CD14-positive monocyte (primary cell): ENCODE data around the gene KLC1. TPM values are rescaled to one million over a fixed set of nuclear protein-coding genes. Genes with fewer than 3 reads are reported as not detected.

Source experiments
- DNase-seq, 3 donors: peaks; one replicate each; pipeline ENCODE4 v3.0.0-alpha.2; 2011 to 2022
- H2AFZ ChIP-seq: 2 replicates; pipeline ENCODE4 v1.6.0; 2012; ENCODE audit warnings: mild to moderate bottlenecking, low read depth, low read length, inconsistent platforms; ENCODE audit not compliant: insufficient read depth, poor library complexity, severe bottlenecking
- H3K27ac ChIP-seq, 2 donors: 1 replicate in 1 of 2; 2 replicates in 1 of 2; pipeline ENCODE4 v1.5.1; 2012 to 2013; ENCODE audit warnings: low read length in 2 of 2, control low read depth in 1 of 2, inconsistent platforms in 1 of 2, low read depth in 1 of 2, mild to moderate bottlenecking in 1 of 2
- H3K27me3 ChIP-seq, 2 donors: one replicate each; pipeline versions ENCODE4 v1.6.0 to v1.6.1; 2011 to 2013; ENCODE audit warnings: low read length in 2 of 2; ENCODE audit not compliant: control insufficient read depth in 2 of 2, insufficient read depth in 2 of 2
- H3K36me3 ChIP-seq, 2 donors: replicated peaks in 1 of 2; 1 replicate in 1 of 2; 2 replicates in 1 of 2; pipeline versions ENCODE4 v1.5.1 to v1.6.1; 2012 to 2013; ENCODE audit warnings: low read length in 2 of 2, control low read depth in 1 of 2, inconsistent platforms in 1 of 2, mild to moderate bottlenecking in 1 of 2; ENCODE audit not compliant: insufficient read depth in 2 of 2, control insufficient read depth in 1 of 2
- H3K4me1 ChIP-seq, 2 donors: 1 replicate in 1 of 2; 2 replicates in 1 of 2; pipeline versions ENCODE4 v1.5.1 to v1.6.1; 2012 to 2013; ENCODE audit warnings: low read length in 2 of 2, control low read depth in 1 of 2, inconsistent platforms in 1 of 2, mild to moderate bottlenecking in 1 of 2, moderate library complexity in 1 of 2; ENCODE audit not compliant: insufficient read depth in 2 of 2, control insufficient read depth in 1 of 2
- H3K4me2 ChIP-seq: replicated peaks from 2 replicates; pipeline ENCODE3; 2012; ENCODE audit warnings: low read length, moderate library complexity, mild to moderate bottlenecking; ENCODE audit not compliant: poor library complexity, severe bottlenecking; ENCODE audit errors: extremely low read depth
- H3K4me3 ChIP-seq, 3 experiments: fragments of 200-600 bp in 1 of 3; sonication (generic) in 1 of 3; replicated peaks in 1 of 3; 1 replicate in 2 of 3; 2 replicates in 1 of 3; pipeline ENCODE4 v1.5.1; 2011 to 2013; ENCODE audit warnings: low read length in 3 of 3, mild to moderate bottlenecking in 3 of 3, control low read depth in 2 of 3, low read depth in 2 of 3, inconsistent platforms in 1 of 3, moderate library complexity in 1 of 3
- H3K79me2 ChIP-seq: 2 replicates; pipeline ENCODE4 v1.6.0; 2012; ENCODE audit warnings: mild to moderate bottlenecking, control low read depth, inconsistent platforms, low read length, moderate library complexity; ENCODE audit not compliant: insufficient read depth
- H3K9ac ChIP-seq: 2 replicates; pipeline ENCODE4 v1.6.0; 2017; ENCODE audit warnings: low read length, mild to moderate bottlenecking; ENCODE audit not compliant: insufficient read depth, poor library complexity, severe bottlenecking
- H3K9me3 ChIP-seq, 2 donors: replicated peaks in 1 of 2; 1 replicate in 1 of 2; 2 replicates in 1 of 2; pipeline versions ENCODE4 v1.5.1 to v1.6.1; 2012 to 2013; ENCODE audit warnings: low read length in 2 of 2, control low read depth in 1 of 2; ENCODE audit not compliant: control insufficient read depth in 1 of 2, insufficient read depth in 1 of 2
- H4K20me1 ChIP-seq: 2 replicates; pipeline ENCODE4 v1.6.0; 2012; ENCODE audit warnings: mild to moderate bottlenecking, low read length, control low read depth, moderate library complexity; ENCODE audit not compliant: insufficient read depth
- H3K27ac Mint-ChIP-seq, 7 donors: one replicate each; pipeline ENCODE4 v1.8.0; 2020; ENCODE audit warnings: mild to moderate bottlenecking in 7 of 7, mixed read lengths in 7 of 7, moderate library complexity in 6 of 7, inconsistent platforms in 2 of 7
- H3K27me3 Mint-ChIP-seq, 3 donors: one replicate each; pipeline ENCODE4 v1.8.0; 2021 to 2022; ENCODE audit warnings: low read depth in 3 of 3, mild to moderate bottlenecking in 3 of 3, mixed read lengths in 3 of 3, moderate library complexity in 3 of 3, inconsistent platforms in 1 of 3
- H3K36me3 Mint-ChIP-seq, 2 donors: one replicate each; pipeline ENCODE4 v1.8.0; 2020; ENCODE audit warnings: mixed read lengths in 2 of 2, inconsistent platforms in 1 of 2, mild to moderate bottlenecking in 1 of 2
- H3K4me1 Mint-ChIP-seq: one replicate; pipeline ENCODE4 v1.8.0; 2020; ENCODE audit warnings: mild to moderate bottlenecking, mixed read lengths
- H3K4me3 Mint-ChIP-seq, 2 donors: one replicate each; pipeline ENCODE4 v1.8.0; 2020; ENCODE audit warnings: mild to moderate bottlenecking in 2 of 2, mixed read lengths in 2 of 2, moderate library complexity in 1 of 2
- H3K9me3 Mint-ChIP-seq, 7 donors: one replicate each; pipeline ENCODE4 v1.8.0; 2020 to 2022; ENCODE audit warnings: mixed read lengths in 7 of 7, mild to moderate bottlenecking in 6 of 7, moderate library complexity in 6 of 7, inconsistent platforms in 2 of 7
- CTCF ChIP-seq: fragments of 200-600 bp; IDR thresholded peaks from one replicate; pipeline ENCODE4 v1.8.0; 2022; ENCODE audit warnings: antibody characterized with exemption, mild to moderate bottlenecking
- whole genome bisulfite sequencing: methylation state at CpG from one replicate; pipeline ENCODE4 v1.1.5; 2013; ENCODE audit warnings: missing lambda C conversion rate; ENCODE audit not compliant: insufficient coverage; 5-methylcytosine and 5-hydroxymethylcytosine counted together
- intact Hi-C, 2 donors: fragments of 100-400 bp; cut with micrococcal nuclease; formaldehyde crosslinking; loops; one replicate each; pipeline versions ENCODE4 v1.15.0 to v1.15.1; 2023
- polyA plus RNA-seq, 3 donors: library from polyadenylated mRNA; depleted of rRNA in 1 of 3; unstranded in 2 of 3; stranded (reverse) in 1 of 3; fragments of 300-500 nt in 2 of 3; fragments of >200 nt in 1 of 3; fragmentation: Illumina TruSeq in 2 of 3; gene quantifications; 1 replicate in 2 of 3; 2 replicates in 1 of 3; pipeline ENCODE4 v1.2.3, GENCODE V29; 2012 to 2021

The KLC1 gene
- polyA plus RNA-seq, 3 donors: 41.5 to 108 (median 46.6) TPM

GRCh38 chr14:103716091-103716801 is 87.2 kb downstream of the KLC1 start:
- TF ChIP-seq CTCF: no peak
- Histone ChIP-seq H3K9me3 (no peaks in the 10 kb centered on the region), H3K36me3 (peaks cover 0 to 2% of the 10 kb centered on the region in 2 donors), H3K27ac (peak overlapping the region in 1 of 2 donors; percentile 14), H3K4me1 (peaks cover 16 to 26% of the 10 kb centered on the region in 2 donors), H3K27me3 (no peaks in the 10 kb centered on the region), H4K20me1 (peaks cover 44% of the 10 kb centered on the region), H3K79me2 (peaks cover 49% of the 10 kb centered on the region), H3K9ac (peak overlapping the region; percentile 70), H2AFZ (peak overlapping the region; percentile 77), H3K4me2 (peak overlapping the region; percentile 85), H3K4me3 (peak overlapping the region; percentile 42 to 77 (median 65))
- Mint-ChIP-seq H3K4me3 (peak overlapping the region; percentile 82 to 83), H3K9me3 (no peaks in the 10 kb centered on the region), H3K4me1 (peaks cover 29% of the 10 kb centered on the region), H3K36me3 (peaks cover 12 to 15% of the 10 kb centered on the region in 2 donors), H3K27ac (peak overlapping the region in 2 of 7 donors; percentile 5 to 50), H3K27me3 (peaks cover 0 to 2% (median 0%) of the 10 kb centered on the region in 3 donors)
- WGBS: 4% methylated on average over 71 of the region's 72 CpGs
- peak in 2 of 3 donors; percentile 8 to 20 for DNase-seq
- intact Hi-C loops: loop anchor here in 1 of 2 donors (5.0 kb wide), 1 partner anchor 89 kb away; the partner anchor contains the start of gene KLC1

- H4K20me1 ChIP-seq: peaks cover 51% of the 10 kb centered on the region
- Mint-ChIP-seq H3K9me3 (no peaks in the 10 kb centered on the region), H3K4me3 (peak overlapping the region; percentile 82 to 83), H3K4me1 (peaks cover 29% of the 10 kb centered on the region), H3K27me3 (peaks cover 0 to 2% (median 0%) of the 10 kb centered on the region in 3 donors), H3K27ac (no peak overlapping the region), H3K36me3 (peaks cover 12 to 15% of the 10 kb centered on the region in 2 donors)
- intact Hi-C loops: loop anchor here in 1 of 2 donors (5.0 kb wide), 1 partner anchor 90 kb away; the partner anchor contains the start of gene KLC1
- peak overlapping the region in 1 of 3 experiments; percentile 77 for H3K4me3 ChIP-seq
- no peak overlapping the region for H3K9ac ChIP-seq
- no peak overlapping the region for H3K27ac ChIP-seq
- no peak overlapping the region for H2AFZ ChIP-seq
- H3K9me3 ChIP-seq: no peaks in the 10 kb centered on the region
- no peaks in the 10 kb centered on the region for H3K36me3 ChIP-seq
- no peaks in the 10 kb centered on the region for H3K27me3 ChIP-seq
- no peak for DNase-seq
- H3K4me2 ChIP-seq: peak overlapping the region; percentile 85
- peaks cover 16 to 26% of the 10 kb centered on the region in 2 donors for H3K4me1 ChIP-seq
- H3K79me2 ChIP-seq: peaks cover 49% of the 10 kb centered on the region
- 85% methylated on average over 9 of the region's 17 CpGs for WGBS
- TF ChIP-seq CTCF: no peak
Observed at GRCh38 chr14:103716899-103717411, 87.9 kb downstream of the KLC1 start.
